HepG2 (cell line): ENCODE measurements around the gene SYT17.

ENCODE experiments used
- ATF1 ChIP-seq: IDR thresholded peaks from 2 replicates; pipeline ENCODE4 v1.6.1; 2016; ENCODE audit warnings: mild to moderate bottlenecking, control low read depth
- HHEX ChIP-seq: IDR thresholded peaks from 2 replicates; pipeline ENCODE4 v1.6.1; 2016; ENCODE audit warnings: control low read depth
- HIVEP1 ChIP-seq: sonication (generic); formaldehyde crosslinking; IDR thresholded peaks from 2 replicates; pipeline ENCODE4 v1.4.0; 2020; ENCODE audit warnings: mild to moderate bottlenecking, missing genetic modification reagents
- HNRNPH1 ChIP-seq: fragments of 200-400 bp; formaldehyde crosslinking; optimal IDR thresholded peaks from 2 replicates; pipeline ENCODE3; 2017; ENCODE audit warnings: mild to moderate bottlenecking, low read depth, low read length
- MAZ ChIP-seq, 2 experiments: sonication (generic) in 1 of 2; formaldehyde crosslinking in 1 of 2; IDR thresholded peaks; 2 replicates each; pipeline versions ENCODE4 v1.5.0 to v1.6.1; 2012 to 2020; ENCODE audit warnings: low read depth in 2 of 2, mild to moderate bottlenecking in 2 of 2, borderline replicate concordance in 1 of 2, improper control_type of control experiment in 1 of 2, low read length in 1 of 2, missing genetic modification reagents in 1 of 2, moderate library complexity in 1 of 2
- NFRKB ChIP-seq: fragments of 450-650 bp; IDR thresholded peaks from 2 replicates; pipeline ENCODE4 v1.6.1; 2017
- RARA ChIP-seq: IDR thresholded peaks from 2 replicates; pipeline ENCODE4 v1.6.1; 2016; ENCODE audit warnings: missing genetic modification reagents, missing compliant biosample characterization
- SNAI1 ChIP-seq: sonication (generic); formaldehyde crosslinking; IDR thresholded peaks from 2 replicates; pipeline ENCODE4 v1.5.0; 2020; ENCODE audit warnings: mild to moderate bottlenecking, missing genetic modification reagents, borderline replicate concordance
- ZNF10 ChIP-seq: sonication (generic); formaldehyde crosslinking; IDR thresholded peaks from 2 replicates; pipeline ENCODE4 v1.4.0; 2020; ENCODE audit warnings: mild to moderate bottlenecking, low read depth, missing genetic modification reagents, borderline replicate concordance
- ZNF253 ChIP-seq: sonication (generic); formaldehyde crosslinking; IDR thresholded peaks from 2 replicates; pipeline ENCODE4 v1.8.0; 2022; ENCODE audit warnings: mild to moderate bottlenecking, missing genetic modification reagents, borderline replicate concordance
- ZNF777 ChIP-seq: sonication (generic); formaldehyde crosslinking; IDR thresholded peaks from 2 replicates; pipeline ENCODE4 v1.4.0; 2020; ENCODE audit warnings: missing genetic modification reagents
- TF ChIP-seq, protein P1 (sequence below): sonication (generic); IDR thresholded peaks from 2 replicates; pipeline ENCODE4 v1.6.1; 2016; ENCODE audit warnings: low read depth, borderline replicate concordance
- TF ChIP-seq, protein P2 (sequence below): sonication (generic); formaldehyde crosslinking; IDR thresholded peaks from 2 replicates; pipeline ENCODE4 v1.5.0; 2020; ENCODE audit warnings: mild to moderate bottlenecking, missing genetic modification reagents, moderate library complexity

- TF ChIP-seq MAZ (IDR thresholded peaks at IDR 0.05; ENCODE audit: borderline replicate concordance, low read depth, low read length) (no peak), MAZ (CRISPR knock-in tag; IDR thresholded peaks at IDR 0.05; ENCODE audit: low read depth) (no peak), RARA (CRISPR knock-in tag) (no peak), HIVEP1 (CRISPR knock-in tag) (no peak), NFRKB (no peak), ZNF10 (CRISPR knock-in tag) (no peak), SNAI1 (CRISPR knock-in tag) (no peak), HHEX (CRISPR knock-in tag) (no peak), ZNF777 (no peak), ATF1 (CRISPR knock-in tag) (no peak), ZNF253 (CRISPR knock-in tag) (no peak), HNRNPH1 (no peak)
- TF ChIP-seq, protein P1, sequence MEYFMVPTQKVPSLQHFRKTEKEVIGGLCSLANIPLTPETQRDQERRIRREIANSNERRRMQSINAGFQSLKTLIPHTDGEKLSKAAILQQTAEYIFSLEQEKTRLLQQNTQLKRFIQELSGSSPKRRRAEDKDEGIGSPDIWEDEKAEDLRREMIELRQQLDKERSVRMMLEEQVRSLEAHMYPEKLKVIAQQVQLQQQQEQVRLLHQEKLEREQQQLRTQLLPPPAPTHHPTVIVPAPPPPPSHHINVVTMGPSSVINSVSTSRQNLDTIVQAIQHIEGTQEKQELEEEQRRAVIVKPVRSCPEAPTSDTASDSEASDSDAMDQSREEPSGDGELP, result no peak
- TF ChIP-seq, protein P2, sequence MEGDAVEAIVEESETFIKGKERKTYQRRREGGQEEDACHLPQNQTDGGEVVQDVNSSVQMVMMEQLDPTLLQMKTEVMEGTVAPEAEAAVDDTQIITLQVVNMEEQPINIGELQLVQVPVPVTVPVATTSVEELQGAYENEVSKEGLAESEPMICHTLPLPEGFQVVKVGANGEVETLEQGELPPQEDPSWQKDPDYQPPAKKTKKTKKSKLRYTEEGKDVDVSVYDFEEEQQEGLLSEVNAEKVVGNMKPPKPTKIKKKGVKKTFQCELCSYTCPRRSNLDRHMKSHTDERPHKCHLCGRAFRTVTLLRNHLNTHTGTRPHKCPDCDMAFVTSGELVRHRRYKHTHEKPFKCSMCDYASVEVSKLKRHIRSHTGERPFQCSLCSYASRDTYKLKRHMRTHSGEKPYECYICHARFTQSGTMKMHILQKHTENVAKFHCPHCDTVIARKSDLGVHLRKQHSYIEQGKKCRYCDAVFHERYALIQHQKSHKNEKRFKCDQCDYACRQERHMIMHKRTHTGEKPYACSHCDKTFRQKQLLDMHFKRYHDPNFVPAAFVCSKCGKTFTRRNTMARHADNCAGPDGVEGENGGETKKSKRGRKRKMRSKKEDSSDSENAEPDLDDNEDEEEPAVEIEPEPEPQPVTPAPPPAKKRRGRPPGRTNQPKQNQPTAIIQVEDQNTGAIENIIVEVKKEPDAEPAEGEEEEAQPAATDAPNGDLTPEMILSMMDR, result no peak
Measured at GRCh38 chr16:19309178-19309577, 141.1 kb downstream of the SYT17 start.
